Transverse colon (tissue), 4 donors: ENCODE data around the gene ATP6V1C2.

Source experiments
- EP300 ChIP-seq: sonication (generic); formaldehyde crosslinking; IDR thresholded peaks from one replicate; pipeline ENCODE4 v1.6.1; 2017; ENCODE audit warnings: antibody characterized with exemption, low read depth
- POLR2A ChIP-seq: fragments of 450-650 bp; IDR thresholded peaks from one replicate; pipeline ENCODE4 v1.6.1; 2016; ENCODE audit warnings: antibody characterized with exemption, mild to moderate bottlenecking, moderate library complexity
- POLR2AphosphoS5 ChIP-seq, 3 donors: sonication (generic); formaldehyde crosslinking; IDR thresholded peaks; one replicate each; pipeline ENCODE4 v1.6.1; 2016; ENCODE audit warnings: antibody characterized with exemption in 3 of 3
- TF ChIP-seq, protein P1 (sequence below), 5 experiments: fragments of 200-600 bp in 3 of 5; fragments of 450-650 bp in 2 of 5; sonication (generic) in 3 of 5; IDR thresholded peaks; 1 replicate in 2 of 5; 2 replicates in 3 of 5; pipeline ENCODE4 v1.5.1; 2016 to 2017; ENCODE audit warnings: antibody characterized with exemption in 5 of 5, inconsistent platforms in 3 of 5, mild to moderate bottlenecking in 2 of 5, moderate library complexity in 1 of 5

DNA sequence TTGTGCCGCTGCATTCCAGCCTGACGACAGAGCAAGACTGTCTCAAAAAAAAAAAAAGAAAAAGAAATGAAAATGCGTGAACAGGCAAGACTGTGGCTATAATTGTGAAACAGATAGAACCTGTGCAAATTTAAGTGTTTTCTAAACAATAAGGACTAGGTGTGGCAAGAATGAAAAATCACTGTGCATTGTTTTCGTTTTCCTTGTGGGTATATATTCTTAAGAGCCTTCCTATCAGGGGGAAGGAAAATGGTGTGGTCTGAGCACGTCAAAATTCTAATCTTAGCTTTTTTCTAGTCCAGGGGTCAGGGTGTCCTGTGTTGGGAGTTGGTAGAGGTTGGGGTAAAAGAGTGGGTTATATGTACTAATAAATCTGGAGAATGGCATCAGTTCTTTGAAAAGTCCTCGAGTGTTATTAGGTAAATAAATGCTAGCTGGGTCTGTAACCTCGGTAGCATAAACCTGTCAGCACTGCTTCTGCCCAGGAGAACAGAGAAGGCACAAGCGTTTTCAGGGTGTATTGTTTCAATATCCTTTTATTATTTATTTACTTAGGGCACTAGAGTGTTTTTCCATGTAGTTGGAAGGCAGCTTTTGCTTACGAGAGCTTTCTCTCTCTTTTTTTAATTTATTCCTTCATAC is 11.6 kb downstream of the ATP6V1C2 start:
- no peak for TF ChIP-seq EP300
- TF ChIP-seq, protein P1, sequence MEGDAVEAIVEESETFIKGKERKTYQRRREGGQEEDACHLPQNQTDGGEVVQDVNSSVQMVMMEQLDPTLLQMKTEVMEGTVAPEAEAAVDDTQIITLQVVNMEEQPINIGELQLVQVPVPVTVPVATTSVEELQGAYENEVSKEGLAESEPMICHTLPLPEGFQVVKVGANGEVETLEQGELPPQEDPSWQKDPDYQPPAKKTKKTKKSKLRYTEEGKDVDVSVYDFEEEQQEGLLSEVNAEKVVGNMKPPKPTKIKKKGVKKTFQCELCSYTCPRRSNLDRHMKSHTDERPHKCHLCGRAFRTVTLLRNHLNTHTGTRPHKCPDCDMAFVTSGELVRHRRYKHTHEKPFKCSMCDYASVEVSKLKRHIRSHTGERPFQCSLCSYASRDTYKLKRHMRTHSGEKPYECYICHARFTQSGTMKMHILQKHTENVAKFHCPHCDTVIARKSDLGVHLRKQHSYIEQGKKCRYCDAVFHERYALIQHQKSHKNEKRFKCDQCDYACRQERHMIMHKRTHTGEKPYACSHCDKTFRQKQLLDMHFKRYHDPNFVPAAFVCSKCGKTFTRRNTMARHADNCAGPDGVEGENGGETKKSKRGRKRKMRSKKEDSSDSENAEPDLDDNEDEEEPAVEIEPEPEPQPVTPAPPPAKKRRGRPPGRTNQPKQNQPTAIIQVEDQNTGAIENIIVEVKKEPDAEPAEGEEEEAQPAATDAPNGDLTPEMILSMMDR (IDR thresholded peaks at IDR 0.05): no peak
- no peak for TF ChIP-seq POLR2A
- no peak for TF ChIP-seq POLR2AphosphoS5 (IDR thresholded peaks at IDR 0.05)
